ENCODE data around the gene TFCP2.

TFCP2 gene

DNA sequence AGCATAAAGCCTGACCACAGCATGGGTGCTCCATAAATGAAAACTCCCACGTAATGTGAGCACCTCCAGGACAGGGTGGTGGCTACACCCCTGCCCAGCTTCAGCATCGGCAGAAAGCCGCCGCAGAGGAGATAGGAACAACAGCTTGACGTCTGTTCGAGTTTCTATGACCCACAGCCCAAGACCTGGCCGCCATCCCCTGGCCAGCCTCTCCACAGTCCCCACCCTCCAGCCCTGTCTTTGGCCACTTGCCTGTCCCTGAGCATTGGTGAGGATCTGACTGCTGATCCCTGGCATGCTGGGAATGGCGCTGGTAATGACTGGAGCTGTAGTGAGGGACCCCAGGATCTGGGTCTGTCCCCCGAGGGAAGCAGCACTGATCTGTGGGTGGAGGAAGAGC lies 23.6 kb upstream of the TFCP2 start:
- no peak for DNase-seq (ENCODE audit: low read depth)

DNA sequence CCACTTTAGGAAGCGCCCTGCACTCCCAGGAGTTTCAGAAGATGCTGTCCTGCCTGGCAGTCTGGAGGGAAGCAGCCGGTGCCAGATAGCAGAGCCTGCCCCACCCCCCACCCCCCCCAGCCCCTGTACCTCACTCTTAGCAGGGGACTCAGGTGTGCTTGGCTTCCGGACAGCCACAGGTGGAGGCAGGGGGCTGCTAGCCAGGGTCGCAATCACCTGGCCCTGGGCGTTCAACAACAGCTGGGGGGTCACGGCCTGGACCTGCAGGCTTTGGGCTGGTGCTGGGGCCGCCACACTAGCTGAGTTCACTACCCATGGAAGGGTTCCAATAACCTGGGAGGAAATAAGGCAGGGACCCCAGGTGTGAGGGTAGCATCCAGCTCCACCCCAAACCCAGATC lies 22.9 kb upstream of the TFCP2 start:
- DNase-seq (ENCODE audit: low read depth), result no peak

DNA sequence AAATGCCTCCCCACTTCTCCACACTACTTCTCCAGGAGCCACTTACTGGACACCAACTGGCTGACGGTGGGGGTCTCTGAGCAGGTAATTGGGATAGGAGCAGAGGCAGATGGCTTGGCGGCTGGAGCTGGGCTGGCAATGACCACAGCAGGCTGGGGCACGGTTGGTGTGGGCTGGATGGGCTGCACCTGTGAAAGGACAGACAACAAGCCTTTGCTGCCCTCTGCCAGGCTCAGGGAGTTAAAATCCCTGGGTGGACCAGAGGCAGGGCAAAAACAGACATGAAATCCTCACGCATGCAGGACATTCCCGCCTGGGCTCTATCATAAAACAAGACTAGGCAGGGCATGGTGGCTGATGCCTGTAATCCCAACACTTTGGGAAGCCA lies 19.3 kb upstream of the TFCP2 start:
- no peak for DNase-seq (ENCODE audit: low read depth)

DNA sequence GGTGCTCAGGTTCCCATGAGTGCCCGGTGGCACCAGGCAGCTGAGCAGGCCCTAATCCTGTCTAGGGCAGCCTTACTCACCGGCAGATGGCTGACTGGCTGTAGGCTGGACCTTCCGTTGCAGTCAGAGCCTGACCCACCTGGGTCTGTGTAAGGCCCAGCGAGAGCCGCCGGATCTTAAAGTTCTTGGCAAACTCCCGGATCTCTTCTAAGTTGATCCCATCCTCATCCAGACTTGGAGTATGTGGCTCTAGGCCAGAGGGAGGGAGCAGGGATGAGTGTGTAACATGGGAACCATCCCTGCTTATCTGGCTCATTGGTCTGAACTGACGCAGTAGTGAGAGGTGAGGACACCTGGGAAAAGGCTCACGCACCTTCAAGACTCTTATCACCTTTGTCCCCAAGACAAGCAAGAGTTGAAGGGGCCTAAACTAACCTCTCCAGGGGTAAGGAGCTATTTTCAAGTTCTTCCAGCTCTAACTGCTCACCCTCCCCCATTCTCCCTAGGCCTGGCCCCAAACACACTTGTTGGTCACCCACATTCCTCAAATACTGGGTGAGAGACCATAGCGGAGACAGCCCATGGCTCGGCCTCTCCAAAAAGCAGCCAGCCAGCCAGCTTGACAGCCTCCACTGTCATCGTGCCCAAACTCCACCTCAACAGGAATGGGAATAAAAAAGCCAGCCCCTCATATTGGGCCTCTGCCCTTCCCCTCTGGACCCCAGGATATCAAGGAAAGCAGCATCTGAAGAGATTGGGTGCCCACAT lies 18.8 kb upstream of the TFCP2 start:
- no peak for DNase-seq (ENCODE audit: low read depth)

DNA sequence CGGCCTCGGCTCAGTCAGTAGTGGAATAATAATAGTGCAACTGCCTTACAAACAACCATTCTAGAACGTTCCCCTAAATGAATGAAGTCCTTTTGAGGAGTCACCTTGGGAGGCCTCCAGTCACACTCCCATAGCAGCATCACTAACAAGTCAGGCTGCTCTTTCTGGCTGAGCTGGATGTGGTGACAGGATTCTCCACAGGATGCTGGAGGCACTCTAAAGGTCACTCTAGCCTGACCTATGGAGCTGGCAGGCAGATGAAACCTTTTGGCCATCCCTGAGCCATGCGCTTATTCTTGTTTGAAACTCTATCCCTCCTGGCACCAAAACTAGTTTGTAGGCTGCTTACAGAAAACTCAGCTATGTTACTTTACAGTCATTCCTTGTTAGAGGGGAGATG lies 17.9 kb upstream of the TFCP2 start:
- peak; percentile 39 for DNase-seq (ENCODE audit: low read depth)

DNA sequence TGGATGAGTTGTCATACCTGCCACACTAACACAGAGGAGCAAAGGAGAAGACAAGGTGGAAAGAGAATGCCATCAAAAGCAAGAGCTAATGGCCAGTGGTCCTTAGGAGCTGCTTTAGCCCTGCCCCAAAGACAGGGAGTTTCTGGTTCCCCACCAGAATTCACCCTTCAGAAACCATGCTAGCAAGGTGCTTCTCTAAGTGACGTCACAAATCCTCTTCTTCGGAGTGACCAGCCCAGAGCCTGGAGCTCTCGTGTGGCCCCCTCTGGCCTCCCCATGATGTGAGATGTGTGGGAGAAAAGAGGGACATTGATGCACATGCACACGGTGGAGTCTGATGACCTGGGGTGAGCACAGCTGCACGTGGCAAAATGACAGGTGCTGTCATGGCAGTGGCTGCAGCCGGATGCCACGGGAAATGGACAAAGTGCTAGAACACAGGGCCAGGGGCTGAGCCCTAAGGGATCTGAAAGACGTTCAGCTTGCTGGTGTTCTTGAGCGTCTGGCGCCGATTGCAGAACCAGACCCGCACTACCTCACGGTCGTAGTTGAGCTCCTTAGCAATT lies 16.9 kb upstream of the TFCP2 start:
- DNase-seq (ENCODE audit: low read depth), result no peak

DNA sequence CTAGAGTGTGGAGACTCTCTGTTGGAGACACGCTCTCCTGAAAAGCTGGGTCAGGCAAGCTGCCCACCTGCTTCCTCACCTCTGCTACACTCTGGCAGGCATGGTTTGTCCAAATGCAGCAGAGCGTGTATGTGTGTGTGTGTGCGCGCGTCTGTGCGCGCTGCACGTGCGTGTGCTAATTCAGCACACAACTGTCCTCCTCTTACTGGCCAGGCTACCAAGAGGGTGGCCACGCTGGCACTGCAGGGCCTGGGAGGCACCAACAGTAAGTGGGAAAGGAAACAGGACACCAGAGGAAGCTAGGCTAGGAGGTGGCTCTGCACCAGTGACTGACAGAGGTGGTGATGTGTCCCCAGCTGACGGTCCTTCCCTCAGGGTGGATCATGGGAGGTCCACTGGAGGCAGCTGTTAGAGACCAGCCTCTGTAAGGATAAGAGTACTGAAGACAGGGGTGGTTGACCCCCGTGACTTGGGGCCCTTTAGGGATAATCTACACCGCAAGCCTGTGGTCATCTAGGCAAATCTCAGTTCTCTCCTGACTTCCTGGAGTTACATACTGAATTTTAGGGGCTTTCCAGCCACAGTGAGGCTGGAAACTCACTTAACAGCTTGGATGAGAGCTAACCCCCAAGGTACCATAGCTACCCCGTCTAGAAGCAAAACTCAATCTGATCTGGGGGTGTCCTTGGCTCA lies 15.6 kb upstream of the TFCP2 start:
- DNase-seq (ENCODE audit: low read depth), result no peak

DNA sequence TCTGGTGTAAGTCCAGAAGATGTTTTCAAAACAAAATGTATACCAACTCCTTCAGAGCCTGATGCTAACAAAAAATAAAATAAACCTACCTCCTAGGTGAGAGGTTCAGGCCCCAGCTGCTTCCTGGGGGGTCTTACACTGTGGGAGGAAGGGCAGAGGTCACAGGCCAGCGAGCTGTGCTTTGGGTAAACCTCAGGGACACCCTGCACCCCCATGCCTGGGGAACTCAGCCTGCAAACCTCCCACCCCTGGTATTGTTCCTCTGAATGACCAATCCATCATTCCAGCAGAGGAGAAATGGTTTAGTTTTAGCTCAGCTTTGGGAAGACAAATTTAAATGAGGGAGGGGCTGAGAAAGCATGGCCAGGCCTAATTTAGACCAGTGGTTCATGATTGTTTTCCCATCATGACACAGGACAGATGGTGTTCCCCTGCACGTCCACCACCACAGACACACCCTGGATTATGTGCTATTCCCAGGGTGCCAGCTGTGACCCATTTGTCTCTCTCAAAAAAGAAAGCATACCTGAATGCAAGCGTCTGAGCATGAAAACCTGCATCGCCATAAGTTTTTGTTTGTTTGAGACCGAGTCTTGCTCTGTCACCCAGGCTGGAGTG lies 14.5 kb upstream of the TFCP2 start:
- no peak for DNase-seq (ENCODE audit: low read depth)

DNA sequence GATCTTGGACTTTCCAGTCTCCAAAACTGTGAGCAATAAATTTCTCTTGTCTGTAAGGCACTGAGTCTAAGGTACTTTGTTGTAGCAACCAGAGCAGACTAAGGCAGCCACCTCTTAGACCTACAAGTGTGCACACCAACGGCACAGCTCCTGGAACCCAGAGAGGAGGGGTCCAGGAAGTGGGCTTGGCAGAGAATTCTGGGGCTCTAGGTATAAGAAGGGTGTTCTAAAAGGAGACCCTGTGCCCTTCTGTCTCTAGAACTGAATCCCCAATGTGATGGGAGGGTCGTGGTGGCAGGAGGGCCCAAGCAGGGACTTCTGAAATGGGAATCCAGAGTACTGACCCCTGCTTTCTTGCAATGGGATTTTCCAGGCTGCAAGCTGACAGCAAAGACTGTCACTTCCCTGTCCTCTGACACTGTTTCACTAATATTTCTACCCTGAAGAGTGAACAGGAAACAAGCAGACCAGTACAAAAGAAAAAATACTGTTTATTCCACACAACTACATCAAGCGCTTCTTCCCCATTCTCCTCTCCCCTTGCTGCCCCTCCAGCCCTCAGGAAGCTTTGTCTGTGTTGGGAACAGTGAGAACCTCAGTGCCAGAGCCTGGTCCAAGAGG lies 13.6 kb upstream of the TFCP2 start:
- DNase-seq (ENCODE audit: low read depth), result no peak

DNA sequence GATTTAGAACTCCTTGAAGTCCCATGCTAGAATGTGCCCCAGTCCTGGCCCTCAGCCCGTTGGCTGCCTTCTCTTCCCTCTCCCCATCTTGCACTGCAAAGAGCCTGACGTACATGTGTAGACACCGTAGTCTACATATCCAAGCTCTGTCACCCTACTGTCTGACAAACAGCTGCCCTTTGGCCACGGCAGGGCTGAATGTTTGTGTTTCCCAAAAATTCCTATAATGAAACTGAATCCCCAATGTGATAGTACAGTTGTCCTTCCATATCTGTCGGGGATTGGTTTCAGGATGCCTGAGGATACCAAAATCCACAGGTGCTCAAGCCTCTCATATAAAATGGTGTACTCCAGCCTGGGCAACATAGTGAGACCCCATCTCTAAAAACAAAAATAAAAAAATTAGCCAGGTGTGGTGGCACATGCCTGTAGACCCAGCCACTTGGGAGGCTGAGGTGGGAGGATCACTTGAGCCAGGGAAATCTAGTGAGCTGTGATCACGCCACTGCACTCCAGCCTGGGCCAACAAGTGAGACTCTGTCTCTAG lies 12.3 kb upstream of the TFCP2 start:
- DNase-seq (ENCODE audit: low read depth), result no peak

DNA sequence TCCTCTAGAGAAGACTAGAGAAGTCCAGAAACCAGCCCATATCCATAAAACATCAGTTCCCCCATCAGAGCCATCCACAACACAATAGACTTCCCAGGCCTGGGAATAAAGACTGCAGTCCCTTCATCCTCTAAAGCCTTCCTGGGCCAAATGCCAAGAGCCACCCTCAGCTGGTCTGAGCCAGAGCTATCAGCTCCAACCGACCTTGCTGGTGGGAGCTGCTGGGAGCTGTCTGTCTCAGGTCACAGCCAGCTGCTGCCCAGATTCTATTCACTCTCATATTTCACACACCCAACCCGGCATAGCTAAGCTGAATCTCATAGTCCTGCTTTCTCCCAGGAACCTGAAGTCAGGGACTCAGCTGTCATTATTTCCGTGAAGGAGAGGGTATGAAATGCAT lies 10.9 kb upstream of the TFCP2 start:
- no peak for DNase-seq (ENCODE audit: low read depth)

DNA sequence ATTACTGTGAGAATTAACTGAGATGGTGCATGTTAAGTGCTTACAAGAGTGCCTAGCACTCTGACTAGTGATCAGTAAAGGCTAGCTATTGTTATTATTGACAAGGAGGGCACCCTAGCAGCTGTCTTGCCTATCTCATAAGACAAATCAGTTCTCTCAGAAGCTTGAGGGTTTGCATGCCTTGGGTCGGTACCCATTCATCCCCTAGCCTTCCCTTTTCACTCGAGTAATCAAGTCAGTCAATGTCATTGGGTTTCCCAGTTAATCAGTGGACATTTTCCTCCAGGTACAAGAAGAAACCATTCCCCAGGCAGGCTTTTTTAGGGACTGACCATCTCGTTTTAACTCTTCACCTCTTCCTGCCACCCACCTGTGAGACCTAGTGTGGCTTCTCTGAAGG lies 10.4 kb upstream of the TFCP2 start:
- no peak for DNase-seq (ENCODE audit: low read depth)

DNA sequence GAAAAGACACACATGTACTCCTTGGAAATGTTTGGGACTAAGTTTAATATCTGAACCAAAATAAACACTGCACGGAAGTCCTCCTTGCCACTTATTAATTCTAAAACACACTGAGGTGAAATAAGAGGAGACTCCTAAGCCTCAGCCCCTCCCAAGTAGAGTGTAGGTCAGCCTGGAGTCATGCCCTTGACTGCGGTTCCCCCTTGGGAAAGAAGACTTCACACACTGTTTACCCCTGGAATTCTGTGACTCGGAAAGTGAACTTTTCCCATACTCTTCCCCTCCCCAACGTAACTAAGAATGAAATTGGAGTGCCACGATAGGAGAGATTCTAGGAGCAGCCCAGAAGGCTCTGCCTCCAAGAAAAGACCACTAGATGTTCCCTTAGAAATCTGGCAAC lies 8.6 kb upstream of the TFCP2 start:
- DNase-seq (ENCODE audit: low read depth), result no peak

DNA sequence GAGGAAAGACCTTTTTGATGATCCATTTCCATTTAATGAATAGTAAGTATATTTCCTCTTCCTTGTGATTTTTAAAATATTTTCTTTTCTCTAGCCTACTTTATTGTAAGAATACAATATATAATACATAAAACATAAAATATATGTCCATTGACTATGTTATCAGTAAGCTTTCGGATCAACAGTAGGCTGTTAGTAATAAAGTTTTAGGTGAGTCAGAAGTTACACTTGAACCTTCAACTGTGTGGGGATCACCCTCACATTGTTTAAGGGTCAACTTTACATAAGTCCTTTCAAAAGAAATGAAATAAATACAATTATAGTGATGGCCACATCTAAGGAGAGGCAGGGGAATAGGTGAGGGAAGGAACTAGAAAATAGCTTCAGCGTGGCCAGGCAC lies 5.0 kb upstream of the TFCP2 start:
- DNase-seq (ENCODE audit: low read depth), result no peak

DNA sequence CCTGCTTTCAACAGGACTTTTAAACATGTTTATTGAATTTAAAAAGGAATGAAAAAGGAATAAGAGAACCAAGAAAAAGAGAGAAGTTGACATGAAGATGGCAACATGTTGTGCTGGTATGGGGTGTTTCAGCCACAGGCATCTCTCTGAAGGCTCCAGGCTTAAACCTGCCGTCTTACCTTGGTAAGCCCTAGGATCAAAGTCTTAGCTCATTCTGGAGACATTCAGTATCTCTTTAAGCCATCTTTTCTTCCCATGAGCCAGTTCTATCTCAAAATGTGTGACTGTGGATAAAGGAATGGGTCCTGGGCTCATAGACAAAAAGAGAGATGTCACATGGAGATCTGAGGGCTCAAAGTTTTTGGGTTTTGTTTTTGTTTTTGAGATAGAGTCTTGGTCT lies 1.6 kb upstream of the TFCP2 start:
- DNase-seq (ENCODE audit: low read depth), result no peak

DNA sequence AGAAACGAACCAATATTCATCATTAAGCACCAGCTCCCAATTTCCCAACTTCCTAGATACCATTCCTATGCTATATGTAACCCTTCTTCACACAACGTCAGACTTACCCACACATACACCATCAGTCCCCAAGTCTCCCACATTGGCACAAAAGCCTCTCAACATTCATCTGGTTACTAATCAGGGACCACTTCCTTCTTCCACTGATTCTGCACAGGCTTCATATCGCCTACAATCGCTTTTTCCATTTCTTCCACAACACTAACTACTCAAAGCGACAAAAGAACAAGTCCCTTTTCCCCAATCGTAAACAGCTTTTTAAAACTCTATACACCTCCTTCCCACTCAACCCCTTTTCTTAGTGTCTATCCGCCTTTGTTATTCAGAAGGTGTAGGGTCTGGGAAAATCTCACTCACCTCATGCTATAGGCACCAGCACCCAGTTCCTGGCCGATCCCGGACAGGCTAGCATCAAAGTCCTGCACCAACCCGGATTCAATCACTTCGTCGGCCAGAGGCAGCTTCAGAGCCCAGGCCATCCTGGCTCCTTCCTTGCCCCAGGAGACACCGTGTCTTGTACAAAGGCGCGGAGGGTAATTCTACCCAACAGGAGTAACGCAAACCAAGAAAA lies 936 bp downstream of the TFCP2 start:
- DNase-seq (ENCODE audit: low read depth), result no peak

DNA sequence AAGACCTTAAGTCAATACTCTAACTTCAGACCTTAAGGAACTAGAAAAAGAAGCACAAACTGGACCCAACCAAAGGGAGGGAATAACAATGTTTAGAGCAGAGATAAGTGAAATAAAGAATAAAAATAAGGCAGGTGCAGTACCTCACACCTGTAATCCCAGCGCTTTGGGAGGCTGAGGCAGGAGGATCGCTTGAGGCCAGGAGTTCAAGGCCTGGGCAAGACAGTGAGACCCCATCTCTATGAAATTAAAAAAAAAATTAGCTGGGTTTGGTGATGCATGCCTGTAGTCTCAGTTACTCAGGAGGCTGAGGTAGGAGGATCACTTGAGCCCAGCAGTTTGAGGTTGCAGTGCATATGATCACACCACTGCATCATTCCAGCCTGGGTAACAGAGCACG lies 9.1 kb downstream of the TFCP2 start:
- DNase-seq (ENCODE audit: low read depth), result no peak

DNA sequence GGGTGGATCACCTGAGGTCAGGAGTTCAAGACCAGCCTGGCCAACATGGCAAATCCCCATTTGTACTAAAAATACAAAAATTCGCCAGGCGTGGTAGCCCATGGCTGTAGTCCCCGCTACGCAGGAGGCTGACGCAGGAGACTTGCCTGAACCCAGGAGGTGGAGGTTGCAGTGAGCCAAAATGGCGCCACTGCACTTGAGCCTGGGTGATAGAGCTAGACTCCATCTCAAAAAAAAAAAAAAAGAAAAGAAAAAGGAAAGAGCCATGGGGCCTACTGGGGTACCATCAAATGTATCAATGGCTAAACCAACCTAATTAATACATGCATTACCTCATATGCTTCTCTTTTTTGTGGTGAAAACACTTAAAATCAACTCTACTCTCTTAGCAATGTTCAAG lies 10.7 kb downstream of the TFCP2 start:
- DNase-seq (ENCODE audit: low read depth), result no peak

DNA sequence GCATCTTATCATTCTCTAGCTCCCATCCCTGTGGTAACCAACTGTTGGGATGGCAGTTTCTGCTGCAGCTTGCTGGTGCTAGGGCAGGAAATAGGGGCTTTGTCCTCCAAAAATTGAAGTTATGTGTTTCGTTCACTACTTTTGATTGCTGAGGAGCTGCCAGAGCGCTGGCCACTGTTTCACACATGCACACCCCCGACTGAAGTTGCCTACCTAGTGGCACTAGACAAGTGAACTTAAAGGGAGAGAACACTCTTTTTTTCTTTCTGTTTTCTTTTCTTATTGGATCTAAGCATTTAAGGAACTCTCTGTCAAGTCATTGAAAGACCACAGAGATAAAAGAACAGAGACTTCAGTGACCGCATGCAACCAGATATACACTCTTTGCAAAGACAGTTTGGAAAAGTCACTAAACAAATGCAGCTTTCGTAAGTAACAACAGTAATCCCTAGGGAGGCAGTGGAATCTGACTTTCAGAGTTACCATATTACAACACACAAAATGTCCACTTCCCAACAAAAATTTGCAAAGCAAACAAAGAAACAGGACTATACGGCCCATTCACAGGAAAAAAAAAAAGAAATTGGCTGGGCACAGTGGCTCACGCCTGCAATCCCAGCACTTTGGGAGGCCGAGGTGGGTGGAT lies 12.0 kb downstream of the TFCP2 start:
- DNase-seq (ENCODE audit: low read depth), result peak; percentile 93

DNA sequence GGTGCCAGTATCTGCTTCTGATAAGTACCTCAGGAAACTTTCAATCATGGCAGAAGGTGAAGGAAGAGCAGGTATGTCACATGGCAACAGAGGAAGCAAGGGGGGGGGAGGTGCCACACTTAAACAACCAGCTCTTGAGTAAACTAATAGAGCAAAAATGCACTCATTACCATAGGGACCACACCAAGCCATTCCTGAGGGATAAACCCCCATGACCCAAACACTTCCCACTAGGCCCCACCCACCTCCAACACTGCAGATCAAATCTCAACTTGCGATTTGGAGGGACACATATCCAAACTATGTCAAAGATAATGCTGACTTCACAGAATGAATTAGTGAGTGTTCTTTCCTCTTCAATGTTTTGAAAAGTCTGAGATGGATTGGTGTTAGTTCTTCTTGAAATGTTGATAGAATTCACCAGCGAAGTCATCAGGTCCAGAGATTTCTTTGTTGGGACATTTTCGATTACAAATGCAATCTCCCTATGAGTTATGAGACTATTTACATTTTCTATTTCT lies 16.6 kb downstream of the TFCP2 start:
- DNase-seq (ENCODE audit: low read depth), result no peak

DNA sequence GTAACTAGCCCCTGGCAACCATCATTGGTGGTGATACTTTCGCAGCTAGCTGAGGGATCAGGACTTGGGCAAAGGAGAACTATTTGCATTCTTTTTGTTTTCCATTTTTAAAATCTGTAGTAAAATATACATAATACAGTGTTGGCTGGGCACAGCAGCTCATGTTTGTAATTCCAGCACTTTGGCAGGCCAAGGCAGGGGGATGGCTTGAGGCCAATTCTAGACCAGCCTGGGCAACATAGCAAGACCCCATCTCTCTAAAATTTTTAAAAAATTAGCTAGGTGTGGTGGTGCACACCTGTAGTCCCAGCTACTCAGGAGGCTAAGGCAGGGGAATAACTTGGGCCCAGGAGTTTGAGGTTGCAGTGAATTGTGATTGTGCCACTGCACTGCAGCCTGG lies 20.0 kb downstream of the TFCP2 start:
- DNase-seq (ENCODE audit: low read depth), result no peak

All from fibroblast of gingiva (primary cell).